HepG2 (cell line): ENCODE results near the gene NAV2. TPM values are rescaled to one million over a fixed set of nuclear protein-coding genes. Genes with fewer than 3 reads are reported as not detected.

Experiments
- ATAC-seq: fragments of 200-7000 bp; cut with Tn5 transposase; 3 replicates; pipeline ENCODE4 v1.9.1; 2020; ENCODE audit warnings: mild to moderate bottlenecking, moderate library complexity
- BruUV-seq: library from RNA; stranded (reverse); fragments of 400-500 nt; replicated peaks from 2 replicates; lab custom pipeline; 2021; lab: Mats Ljungman, UMichigan
- CTCF ChIA-PET: fragments of 300-600 bp; formaldehyde crosslinking; extraction: SDS; loops from one replicate; lab custom pipeline; 2021; ENCODE audit warnings: low total read pairs, inconsistent platforms, low intra/inter-chr PET ratio; lab: Yijun Ruan, JAX
- POLR2A ChIA-PET: fragments of 350-600 bp; sonication (Branson Sonifier 250); formaldehyde crosslinking; loops from one replicate; lab custom pipeline; 2020; ENCODE audit warnings: antibody characterized with exemption, inconsistent platforms; lab: Yijun Ruan, JAX
- DNase-seq: peaks from one replicate; pipeline ENCODE4 v3.0.0-alpha.2; 2015; ENCODE audit warnings: low spot score
- FAIRE-seq: peaks from 3 replicates; lab custom pipeline; 2011; peaks lifted over from hg19 to GRCh38; lab: Jason Lieb, UNC
- H2AFZ ChIP-seq: one replicate; pipeline ENCODE4 v1.6.1; 2011; ENCODE audit warnings: low read length, inconsistent platforms
- H3K27ac ChIP-seq: fragments of 300-600 bp; 3 replicates; pipeline ENCODE4 v1.8.0; 2011; ENCODE audit warnings: mixed run types, mild to moderate bottlenecking, mixed read lengths, low read length, inconsistent platforms; ENCODE audit not compliant: insufficient read depth; ENCODE audit errors: extremely low read length
- H3K27me3 ChIP-seq, 2 experiments: fragments of 200-600 bp in 1 of 2; 2 replicates in 1 of 2; 3 replicates in 1 of 2; pipeline versions ENCODE4 v1.6.0 to v1.8.0; 2011; ENCODE audit warnings: low read length in 2 of 2, mild to moderate bottlenecking in 2 of 2, moderate library complexity in 2 of 2, inconsistent platforms in 1 of 2; ENCODE audit not compliant: insufficient read depth in 2 of 2, control insufficient read depth in 1 of 2
- H3K36me3 ChIP-seq, 2 experiments: fragments of 200-600 bp in 1 of 2; replicated peaks in 1 of 2; 2 replicates in 1 of 2; 3 replicates in 1 of 2; pipeline versions ENCODE4 v1.5.1 to v1.8.0; 2011; ENCODE audit warnings: low read length in 2 of 2, inconsistent platforms in 1 of 2; ENCODE audit not compliant: insufficient read depth in 2 of 2, control insufficient read depth in 1 of 2
- H3K4me1 ChIP-seq: 2 replicates; pipeline ENCODE4 v1.5.1; 2012; ENCODE audit warnings: low read length, inconsistent platforms; ENCODE audit not compliant: insufficient read depth
- H3K4me2 ChIP-seq: 2 replicates; pipeline ENCODE4 v1.6.0; 2011; ENCODE audit warnings: low read depth, low read length, inconsistent platforms
- H3K4me3 ChIP-seq, 3 experiments: fragments of 200-600 bp in 1 of 3; sonication (generic), shearing (Covaris generic) in 1 of 3; replicated peaks in 1 of 3; 2 replicates each; pipeline ENCODE4 v1.5.1; 2011 to 2016; ENCODE audit warnings: low read length in 3 of 3, inconsistent platforms in 2 of 3, low read depth in 2 of 3, mild to moderate bottlenecking in 2 of 3, control low read depth in 1 of 3, mixed read lengths in 1 of 3; ENCODE audit not compliant: insufficient read depth in 1 of 3
- H3K79me2 ChIP-seq: one replicate; pipeline ENCODE4 v1.6.1; 2011; ENCODE audit warnings: low read length, inconsistent platforms; ENCODE audit not compliant: insufficient read depth
- H3K9ac ChIP-seq: 2 replicates; pipeline ENCODE4 v1.6.0; 2011; ENCODE audit warnings: mild to moderate bottlenecking, low read depth, low read length, inconsistent platforms; ENCODE audit not compliant: insufficient read depth
- H3K9me3 ChIP-seq: 2 replicates; pipeline ENCODE4 v1.5.1; 2012; ENCODE audit warnings: mild to moderate bottlenecking, low read length
- H4K20me1 ChIP-seq: 2 replicates; pipeline ENCODE4 v1.6.0; 2011; ENCODE audit warnings: inconsistent platforms, mild to moderate bottlenecking, low read length, moderate library complexity; ENCODE audit not compliant: insufficient read depth
- AGO2 ChIP-seq: fragments of 200-400 bp; formaldehyde crosslinking; optimal IDR thresholded peaks from 2 replicates; pipeline ENCODE3; 2017; ENCODE audit warnings: mild to moderate bottlenecking, low read depth, low read length, moderate library complexity
- ARNTL ChIP-seq: sonication (generic); formaldehyde crosslinking; IDR thresholded peaks from 2 replicates; pipeline ENCODE4 v1.4.0; 2020; ENCODE audit warnings: mild to moderate bottlenecking, missing genetic modification reagents
- GMEB1 ChIP-seq: sonication (generic); formaldehyde crosslinking; IDR thresholded peaks from 2 replicates; pipeline ENCODE4 v1.5.1; 2020; ENCODE audit warnings: missing genetic modification reagents, mild to moderate bottlenecking, borderline replicate concordance
- GRHL1 ChIP-seq: sonication (generic); formaldehyde crosslinking; conservative IDR thresholded peaks from 2 replicates; pipeline ENCODE4 v1.8.0; 2022; ENCODE audit warnings: missing genetic modification reagents
- JUND ChIP-seq: sonication (generic); formaldehyde crosslinking; IDR thresholded peaks from 2 replicates; pipeline ENCODE4 v1.8.0; 2022; ENCODE audit warnings: mild to moderate bottlenecking, missing genetic modification reagents
- KLF6 ChIP-seq: IDR thresholded peaks from 2 replicates; pipeline ENCODE4 v1.8.0; 2016; ENCODE audit warnings: missing biosample characterization, missing genetic modification reagents
- MAFK ChIP-seq, 2 experiments: IDR thresholded peaks in 1 of 2; conservative IDR thresholded peaks in 1 of 2; 2 replicates each; pipeline ENCODE4 v1.6.1; 2011; ENCODE audit warnings: improper control_type of control experiment in 2 of 2, low read length in 2 of 2
- MAZ ChIP-seq, 2 experiments: sonication (generic) in 1 of 2; formaldehyde crosslinking in 1 of 2; IDR thresholded peaks; 2 replicates each; pipeline versions ENCODE4 v1.5.0 to v1.6.1; 2012 to 2020; ENCODE audit warnings: low read depth in 2 of 2, mild to moderate bottlenecking in 2 of 2, borderline replicate concordance in 1 of 2, improper control_type of control experiment in 1 of 2, low read length in 1 of 2, missing genetic modification reagents in 1 of 2, moderate library complexity in 1 of 2
- NR3C1 ChIP-seq: sonication (generic); formaldehyde crosslinking; IDR thresholded peaks from 2 replicates; pipeline ENCODE4 v1.4.0; 2020; ENCODE audit warnings: missing genetic modification reagents
- PHB2 ChIP-seq: fragments of 450-650 bp; IDR thresholded peaks from 2 replicates; pipeline ENCODE4 v1.6.1; 2018; ENCODE audit not compliant: partially characterized antibody
- PRMT3 ChIP-seq: sonication (generic); formaldehyde crosslinking; IDR thresholded peaks from 2 replicates; pipeline ENCODE4 v1.8.1; 2022; ENCODE audit warnings: low read depth, mild to moderate bottlenecking, moderate library complexity, missing genetic modification reagents, borderline replicate concordance
- REST ChIP-seq, 2 experiments: IDR thresholded peaks; 2 replicates each; pipeline ENCODE4 v1.6.1; 2011 to 2012; ENCODE audit warnings: low read length in 2 of 2, borderline replicate concordance in 1 of 2, low read depth in 1 of 2, mild to moderate bottlenecking in 1 of 2, moderate library complexity in 1 of 2
- RFXANK ChIP-seq: IDR thresholded peaks from 2 replicates; pipeline ENCODE4 v1.6.1; 2016
- SIX1 ChIP-seq: sonication (generic); formaldehyde crosslinking; IDR thresholded peaks from 2 replicates; pipeline ENCODE4 v1.4.0; 2020; ENCODE audit warnings: missing genetic modification reagents, borderline replicate concordance
- SMAD1 ChIP-seq: sonication (generic); formaldehyde crosslinking; IDR thresholded peaks from 2 replicates; pipeline ENCODE4 v1.4.0; 2020; ENCODE audit warnings: missing genetic modification reagents, low read depth, mild to moderate bottlenecking, borderline replicate concordance
- ZBTB8A ChIP-seq: sonication (generic); formaldehyde crosslinking; IDR thresholded peaks from 2 replicates; pipeline ENCODE4 v1.4.0; 2020; ENCODE audit warnings: mild to moderate bottlenecking, low read depth, missing genetic modification reagents, borderline replicate concordance
- ZSCAN12 ChIP-seq: sonication (generic); formaldehyde crosslinking; IDR thresholded peaks from 2 replicates; pipeline ENCODE4 v1.9.0; 2021; ENCODE audit warnings: mild to moderate bottlenecking, missing genetic modification reagents
- WGBS: methylation state at CpG from one replicate; pipeline ENCODE4 v1.1.6; 2017; ENCODE audit warnings: low lambda C conversion rate; 5-methylcytosine and 5-hydroxymethylcytosine counted together
- in situ Hi-C: cut with HindIII; loops from 2 replicates; pipeline ENCODE4 v1.10.0; 2017; ENCODE audit warnings: low pct_unique_long_range_greater_than_20kb; ENCODE audit not compliant: extremely low pct_ligation_motif_present
- intact Hi-C: fragments of 100-400 bp; cut with micrococcal nuclease; formaldehyde crosslinking; loops from one replicate; pipeline ENCODE4 v1.10.0; 2022; ENCODE audit not compliant: unreplicated experiment
- polyA plus RNA-seq, 8 experiments: library from polyadenylated mRNA; depleted of rRNA in 3 of 8; stranded (reverse) in 7 of 8; unstranded in 1 of 8; fragments of >200 nt; fragmentation: Illumina TruSeq in 4 of 8; extraction: Trizol in 4 of 8; gene quantifications; 2 replicates each; pipeline versions ENCODE4 v1.2.1 to v1.2.3, GENCODE V29; 2011 to 2016; ENCODE audit warnings: low read depth in 4 of 8, missing spikeins in 1 of 8, mixed read lengths in 1 of 8; ENCODE audit not compliant: insufficient read depth in 1 of 8
- total RNA-seq, 5 experiments: library from RNA; depleted of rRNA; stranded (reverse); fragments of >200 nt; fragmentation: Illumina TruSeq; extraction: Trizol; gene quantifications; 2 replicates each; pipeline ENCODE4 v1.2.3, GENCODE V29; 2016; ENCODE audit warnings: low read depth in 1 of 5

NAV2 gene
- total and polyA plus RNA-seq, 2 of the 13 experiments (the other 11 are each of a cell fraction or from before 2014, with no cell fraction given) = 9.3 to 34.6 TPM

GRCh38 chr11:19812096-19812495 is 99.5 kb downstream of the NAV2 start:
- intact Hi-C loops = no loop called here
- Histone ChIP-seq H3K27me3 (peaks cover 1 to 20% of the 10 kb centered on the region in 2 experiments; a peak in 3 of 5 replicates), H3K9ac (no peak overlapping the region), H2AFZ (no peak overlapping the region), H3K9me3 (no peaks in the 10 kb centered on the region), H3K79me2 (no peaks in the 10 kb centered on the region), H3K27ac (no peak overlapping the region), H3K4me2 (no peak overlapping the region), H3K4me1 (no peaks in the 10 kb centered on the region), H3K36me3 (no peaks in the 10 kb centered on the region), H3K4me3 (no peak overlapping the region), H4K20me1 (no peaks in the 10 kb centered on the region)
- FAIRE-seq (no peak), ATAC-seq (no peak), DNase-seq (no peak)
- 8% methylated on average over 1 of the region's 1 CpG for WGBS
- no TSS peak for BruUV-seq
- CTCF ChIA-PET = no interaction called here
- POLR2A ChIA-PET = no interaction called here
- in situ Hi-C loops = no loop called here
- TF ChIP-seq KLF6 = no peak
- no peak for TF ChIP-seq MAZ (IDR thresholded peaks at IDR 0.05; ENCODE audit: borderline replicate concordance, low read depth, low read length)
- no peak for TF ChIP-seq MAZ (CRISPR knock-in tag; IDR thresholded peaks at IDR 0.05; ENCODE audit: low read depth)
- no peak for TF ChIP-seq NR3C1 (CRISPR knock-in tag)
- no peak for TF ChIP-seq GMEB1
- no peak for TF ChIP-seq JUND (CRISPR knock-in tag)
- no peak for TF ChIP-seq PHB2
- no peak for TF ChIP-seq RFXANK
- TF ChIP-seq ZSCAN12 (CRISPR knock-in tag) = no peak
- no peak for TF ChIP-seq AGO2
- TF ChIP-seq SMAD1 (CRISPR knock-in tag) = no peak
- no peak for TF ChIP-seq MAFK (conservative IDR thresholded peaks at IDR 0.05 in 1 of 2, IDR thresholded peaks at IDR 0.05 in 1 of 2; ENCODE audit: low read length in 2 of 2)
- no peak for TF ChIP-seq ZBTB8A (CRISPR knock-in tag)
- no peak for TF ChIP-seq REST (IDR thresholded peaks at IDR 0.05; ENCODE audit: borderline replicate concordance in 1 of 2, low read depth in 1 of 2, low read length in 2 of 2)
- TF ChIP-seq ARNTL = no peak
- TF ChIP-seq SIX1 (CRISPR knock-in tag) = no peak
- no peak for TF ChIP-seq PRMT3 (CRISPR knock-in tag)
- no peak for TF ChIP-seq GRHL1
